ENCODE measurements around the gene GMDS.

- no peak for TF ChIP-seq CTCF (IDR thresholded peaks at IDR 0.05; ENCODE audit: borderline replicate concordance, extremely low read depth, low read length, poor library complexity, severe bottlenecking)
- no peak for TF ChIP-seq EZH2 (IDR thresholded peaks at IDR 0.05; ENCODE audit: borderline replicate concordance, low read depth, low read length, severe bottlenecking)
Observed at GRCh38 chr6:2187826-2188225, 57.6 kb downstream of the GMDS start.

Measured in DND-41 (cell line).